ENCODE measurements around the gene SSC5D.

SSC5D gene

DNA sequence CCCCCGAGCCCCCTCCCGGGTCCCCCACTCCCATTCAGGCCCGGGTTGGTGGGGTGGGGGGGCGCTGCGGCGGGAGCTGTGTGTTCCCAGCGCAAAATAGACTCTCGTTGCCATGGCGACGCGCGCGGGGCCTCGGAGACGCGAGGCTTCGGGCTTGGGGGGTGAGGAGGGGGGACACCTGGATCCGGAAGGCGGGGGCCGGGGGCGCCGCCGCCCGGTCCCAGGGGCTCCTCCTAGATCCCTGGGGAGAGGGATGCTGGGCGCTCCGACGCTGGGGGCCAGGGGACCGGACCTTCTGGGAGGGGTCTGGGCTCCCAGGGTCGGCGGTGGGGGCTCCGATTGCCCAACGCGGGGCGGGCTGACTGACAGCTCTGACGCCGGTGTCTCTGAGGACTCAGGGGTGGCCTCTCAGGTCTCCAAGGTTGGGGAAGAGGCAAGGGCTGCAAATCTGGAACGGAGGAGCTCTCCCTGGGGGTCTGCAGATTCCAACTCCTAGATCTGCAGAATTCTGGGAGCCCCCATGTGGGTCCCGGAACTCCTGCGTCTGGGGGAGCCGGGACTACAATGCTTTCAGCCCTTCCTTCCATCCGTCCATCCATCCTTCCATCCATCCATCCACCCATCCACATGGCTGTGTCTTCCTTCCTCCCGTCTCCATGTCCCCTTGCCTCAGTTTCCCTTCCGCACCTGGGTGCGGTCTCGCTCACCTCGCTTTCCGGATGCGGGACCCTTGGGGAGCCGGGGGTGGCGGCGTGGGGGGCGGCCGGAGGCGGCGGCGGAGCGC is 36.1 kb upstream of the SSC5D start:
- no peak overlapping the region for H3K4me3 ChIP-seq (ENCODE audit: low read depth, low read length)
- TF ChIP-seq MEIS1 (CRISPR knock-in tag; IDR thresholded peaks at IDR 0.05; ENCODE audit: borderline replicate concordance): no peak
- TF ChIP-seq GLIS2 (tag by site-specific recombination; IDR thresholded peaks at IDR 0.05): peak; percentile 37
- no peak for TF ChIP-seq ZNF830 (tag by site-specific recombination; IDR thresholded peaks at IDR 0.05; ENCODE audit: low read depth)
- no peak for TF ChIP-seq ZNF561 (tag by site-specific recombination; IDR thresholded peaks at IDR 0.05; ENCODE audit: borderline replicate concordance)
- TF ChIP-seq, protein P1, sequence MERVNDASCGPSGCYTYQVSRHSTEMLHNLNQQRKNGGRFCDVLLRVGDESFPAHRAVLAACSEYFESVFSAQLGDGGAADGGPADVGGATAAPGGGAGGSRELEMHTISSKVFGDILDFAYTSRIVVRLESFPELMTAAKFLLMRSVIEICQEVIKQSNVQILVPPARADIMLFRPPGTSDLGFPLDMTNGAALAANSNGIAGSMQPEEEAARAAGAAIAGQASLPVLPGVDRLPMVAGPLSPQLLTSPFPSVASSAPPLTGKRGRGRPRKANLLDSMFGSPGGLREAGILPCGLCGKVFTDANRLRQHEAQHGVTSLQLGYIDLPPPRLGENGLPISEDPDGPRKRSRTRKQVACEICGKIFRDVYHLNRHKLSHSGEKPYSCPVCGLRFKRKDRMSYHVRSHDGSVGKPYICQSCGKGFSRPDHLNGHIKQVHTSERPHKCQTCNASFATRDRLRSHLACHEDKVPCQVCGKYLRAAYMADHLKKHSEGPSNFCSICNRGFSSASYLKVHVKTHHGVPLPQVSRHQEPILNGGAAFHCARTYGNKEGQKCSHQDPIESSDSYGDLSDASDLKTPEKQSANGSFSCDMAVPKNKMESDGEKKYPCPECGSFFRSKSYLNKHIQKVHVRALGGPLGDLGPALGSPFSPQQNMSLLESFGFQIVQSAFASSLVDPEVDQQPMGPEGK (tag by site-specific recombination; IDR thresholded peaks at IDR 0.05): peak; percentile 70; the same call in 1 of the 2 replicates
- TF ChIP-seq, protein P2, sequence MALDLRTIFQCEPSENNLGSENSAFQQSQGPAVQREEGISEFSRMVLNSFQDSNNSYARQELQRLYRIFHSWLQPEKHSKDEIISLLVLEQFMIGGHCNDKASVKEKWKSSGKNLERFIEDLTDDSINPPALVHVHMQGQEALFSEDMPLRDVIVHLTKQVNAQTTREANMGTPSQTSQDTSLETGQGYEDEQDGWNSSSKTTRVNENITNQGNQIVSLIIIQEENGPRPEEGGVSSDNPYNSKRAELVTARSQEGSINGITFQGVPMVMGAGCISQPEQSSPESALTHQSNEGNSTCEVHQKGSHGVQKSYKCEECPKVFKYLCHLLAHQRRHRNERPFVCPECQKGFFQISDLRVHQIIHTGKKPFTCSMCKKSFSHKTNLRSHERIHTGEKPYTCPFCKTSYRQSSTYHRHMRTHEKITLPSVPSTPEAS (tag by site-specific recombination; IDR thresholded peaks at IDR 0.05): no peak
- TF ChIP-seq, protein P3, sequence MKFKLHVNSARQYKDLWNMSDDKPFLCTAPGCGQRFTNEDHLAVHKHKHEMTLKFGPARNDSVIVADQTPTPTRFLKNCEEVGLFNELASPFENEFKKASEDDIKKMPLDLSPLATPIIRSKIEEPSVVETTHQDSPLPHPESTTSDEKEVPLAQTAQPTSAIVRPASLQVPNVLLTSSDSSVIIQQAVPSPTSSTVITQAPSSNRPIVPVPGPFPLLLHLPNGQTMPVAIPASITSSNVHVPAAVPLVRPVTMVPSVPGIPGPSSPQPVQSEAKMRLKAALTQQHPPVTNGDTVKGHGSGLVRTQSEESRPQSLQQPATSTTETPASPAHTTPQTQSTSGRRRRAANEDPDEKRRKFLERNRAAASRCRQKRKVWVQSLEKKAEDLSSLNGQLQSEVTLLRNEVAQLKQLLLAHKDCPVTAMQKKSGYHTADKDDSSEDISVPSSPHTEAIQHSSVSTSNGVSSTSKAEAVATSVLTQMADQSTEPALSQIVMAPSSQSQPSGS (tag by site-specific recombination; IDR thresholded peaks at IDR 0.05; ENCODE audit: low read depth): no peak
- TF ChIP-seq ZNF416 (tag by site-specific recombination; IDR thresholded peaks at IDR 0.05): no peak
- TF ChIP-seq, protein P4, sequence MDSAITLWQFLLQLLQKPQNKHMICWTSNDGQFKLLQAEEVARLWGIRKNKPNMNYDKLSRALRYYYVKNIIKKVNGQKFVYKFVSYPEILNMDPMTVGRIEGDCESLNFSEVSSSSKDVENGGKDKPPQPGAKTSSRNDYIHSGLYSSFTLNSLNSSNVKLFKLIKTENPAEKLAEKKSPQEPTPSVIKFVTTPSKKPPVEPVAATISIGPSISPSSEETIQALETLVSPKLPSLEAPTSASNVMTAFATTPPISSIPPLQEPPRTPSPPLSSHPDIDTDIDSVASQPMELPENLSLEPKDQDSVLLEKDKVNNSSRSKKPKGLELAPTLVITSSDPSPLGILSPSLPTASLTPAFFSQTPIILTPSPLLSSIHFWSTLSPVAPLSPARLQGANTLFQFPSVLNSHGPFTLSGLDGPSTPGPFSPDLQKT (IDR thresholded peaks at IDR 0.05; ENCODE audit: borderline replicate concordance, low read depth, low read length): no peak
- TF ChIP-seq ZNF221 (tag by site-specific recombination; IDR thresholded peaks at IDR 0.05; ENCODE audit: borderline replicate concordance): no peak
- TF ChIP-seq ZNF670 (tag by site-specific recombination; IDR thresholded peaks at IDR 0.05; ENCODE audit: low read depth): no peak
- no peak for TF ChIP-seq KLF16 (tag by site-specific recombination; IDR thresholded peaks at IDR 0.05)
- TF ChIP-seq, protein P5, sequence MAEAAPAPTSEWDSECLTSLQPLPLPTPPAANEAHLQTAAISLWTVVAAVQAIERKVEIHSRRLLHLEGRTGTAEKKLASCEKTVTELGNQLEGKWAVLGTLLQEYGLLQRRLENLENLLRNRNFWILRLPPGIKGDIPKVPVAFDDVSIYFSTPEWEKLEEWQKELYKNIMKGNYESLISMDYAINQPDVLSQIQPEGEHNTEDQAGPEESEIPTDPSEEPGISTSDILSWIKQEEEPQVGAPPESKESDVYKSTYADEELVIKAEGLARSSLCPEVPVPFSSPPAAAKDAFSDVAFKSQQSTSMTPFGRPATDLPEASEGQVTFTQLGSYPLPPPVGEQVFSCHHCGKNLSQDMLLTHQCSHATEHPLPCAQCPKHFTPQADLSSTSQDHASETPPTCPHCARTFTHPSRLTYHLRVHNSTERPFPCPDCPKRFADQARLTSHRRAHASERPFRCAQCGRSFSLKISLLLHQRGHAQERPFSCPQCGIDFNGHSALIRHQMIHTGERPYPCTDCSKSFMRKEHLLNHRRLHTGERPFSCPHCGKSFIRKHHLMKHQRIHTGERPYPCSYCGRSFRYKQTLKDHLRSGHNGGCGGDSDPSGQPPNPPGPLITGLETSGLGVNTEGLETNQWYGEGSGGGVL (tag by site-specific recombination; IDR thresholded peaks at IDR 0.05): peak; percentile 66; the same call in 1 of the 2 replicates
- TF ChIP-seq, protein P6, sequence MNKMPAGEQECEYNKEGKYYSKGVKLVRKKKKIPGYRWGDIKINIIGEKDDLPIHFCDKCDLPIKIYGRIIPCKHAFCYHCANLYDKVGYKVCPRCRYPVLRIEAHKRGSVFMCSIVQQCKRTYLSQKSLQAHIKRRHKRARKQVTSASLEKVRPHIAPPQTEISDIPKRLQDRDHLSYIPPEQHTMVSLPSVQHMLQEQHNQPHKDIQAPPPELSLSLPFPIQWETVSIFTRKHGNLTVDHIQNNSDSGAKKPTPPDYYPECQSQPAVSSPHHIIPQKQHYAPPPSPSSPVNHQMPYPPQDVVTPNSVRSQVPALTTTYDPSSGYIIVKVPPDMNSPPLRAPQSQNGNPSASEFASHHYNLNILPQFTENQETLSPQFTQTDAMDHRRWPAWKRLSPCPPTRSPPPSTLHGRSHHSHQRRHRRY (tag by site-specific recombination; IDR thresholded peaks at IDR 0.05): no peak
- TF ChIP-seq ZNF776 (tag by site-specific recombination; IDR thresholded peaks at IDR 0.05; ENCODE audit: borderline replicate concordance): no peak
- no peak for TF ChIP-seq ZNF16 (tag by site-specific recombination; IDR thresholded peaks at IDR 0.05; ENCODE audit: low read depth)
- no peak for TF ChIP-seq MYNN (tag by site-specific recombination; IDR thresholded peaks at IDR 0.05; ENCODE audit: borderline replicate concordance)
- peak; percentile 80 for TF ChIP-seq ZNF366 (tag by site-specific recombination; conservative IDR thresholded peaks at IDR 0.05)
- no peak for TF ChIP-seq ZFHX2 (tag by site-specific recombination; conservative IDR thresholded peaks at IDR 0.05)
- TF ChIP-seq, protein P7, sequence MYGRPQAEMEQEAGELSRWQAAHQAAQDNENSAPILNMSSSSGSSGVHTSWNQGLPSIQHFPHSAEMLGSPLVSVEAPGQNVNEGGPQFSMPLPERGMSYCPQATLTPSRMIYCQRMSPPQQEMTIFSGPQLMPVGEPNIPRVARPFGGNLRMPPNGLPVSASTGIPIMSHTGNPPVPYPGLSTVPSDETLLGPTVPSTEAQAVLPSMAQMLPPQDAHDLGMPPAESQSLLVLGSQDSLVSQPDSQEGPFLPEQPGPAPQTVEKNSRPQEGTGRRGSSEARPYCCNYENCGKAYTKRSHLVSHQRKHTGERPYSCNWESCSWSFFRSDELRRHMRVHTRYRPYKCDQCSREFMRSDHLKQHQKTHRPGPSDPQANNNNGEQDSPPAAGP (tag by site-specific recombination; IDR thresholded peaks at IDR 0.05): no peak
- TF ChIP-seq GLIS1 (tag by site-specific recombination; IDR thresholded peaks at IDR 0.05): peak; percentile 53
- TF ChIP-seq YY2 (tag by site-specific recombination; IDR thresholded peaks at IDR 0.05): no peak
- peak; percentile 16; the same call in 1 of the 2 replicates for TF ChIP-seq ZXDB (tag by site-specific recombination; IDR thresholded peaks at IDR 0.05)
- TF ChIP-seq ZNF274 (IDR thresholded peaks at IDR 0.05; ENCODE audit: low read length): no peak
- TF ChIP-seq ZNF274 (tag by site-specific recombination; IDR thresholded peaks at IDR 0.05; ENCODE audit: borderline replicate concordance): no peak
- CTCF ChIA-PET: interaction anchor here (0.6 to 1.8 kb wide), 7 partner anchors 15 to 287 kb away, joined by 3 to 14 read pairs (median 4); no protein-coding TSS in a partner anchor
- POLR2A ChIA-PET: interaction anchor here (0.6 to 0.9 kb wide), 2 partner anchors 10 to 193 kb away, joined by 3 read pairs; partner anchors contain the start of gene ISOC2
- H3K9me3 ChIP-seq (ENCODE audit: control insufficient read depth, insufficient read depth, low read depth, low read length): no peaks in the 10 kb centered on the region
- H3K27ac ChIP-seq (ENCODE audit: extremely low read depth, low read depth, low read length): no peak overlapping the region
- H3K4me1 ChIP-seq (ENCODE audit: control insufficient read depth, insufficient read depth, low read length): no peaks in the 10 kb centered on the region
- no peaks in the 10 kb centered on the region for H3K36me3 ChIP-seq (ENCODE audit: control insufficient read depth in 2 of 2, insufficient read depth in 1 of 2, low read length in 2 of 2)
